ENCODE measurements around the gene ASPSCR1.

GRCh38 chr17:82001571-82002056, 24.2 kb downstream of the ASPSCR1 start:
- no peak for TF ChIP-seq ZNF622 (IDR thresholded peaks at IDR 0.05)
- no peak for TF ChIP-seq ZBED1 (IDR thresholded peaks at IDR 0.05; ENCODE audit: borderline replicate concordance)
- TF ChIP-seq POLR2A (IDR thresholded peaks at IDR 0.05; ENCODE audit: low read depth, low read length) = no peak
- no peak for TF ChIP-seq EZH2 (IDR thresholded peaks at IDR 0.05; ENCODE audit: borderline replicate concordance, control insufficient read depth, low read depth, low read length)
- TF ChIP-seq ZNF207 (IDR thresholded peaks at IDR 0.05; ENCODE audit: borderline replicate concordance) = no peak
- TF ChIP-seq, protein P1, sequence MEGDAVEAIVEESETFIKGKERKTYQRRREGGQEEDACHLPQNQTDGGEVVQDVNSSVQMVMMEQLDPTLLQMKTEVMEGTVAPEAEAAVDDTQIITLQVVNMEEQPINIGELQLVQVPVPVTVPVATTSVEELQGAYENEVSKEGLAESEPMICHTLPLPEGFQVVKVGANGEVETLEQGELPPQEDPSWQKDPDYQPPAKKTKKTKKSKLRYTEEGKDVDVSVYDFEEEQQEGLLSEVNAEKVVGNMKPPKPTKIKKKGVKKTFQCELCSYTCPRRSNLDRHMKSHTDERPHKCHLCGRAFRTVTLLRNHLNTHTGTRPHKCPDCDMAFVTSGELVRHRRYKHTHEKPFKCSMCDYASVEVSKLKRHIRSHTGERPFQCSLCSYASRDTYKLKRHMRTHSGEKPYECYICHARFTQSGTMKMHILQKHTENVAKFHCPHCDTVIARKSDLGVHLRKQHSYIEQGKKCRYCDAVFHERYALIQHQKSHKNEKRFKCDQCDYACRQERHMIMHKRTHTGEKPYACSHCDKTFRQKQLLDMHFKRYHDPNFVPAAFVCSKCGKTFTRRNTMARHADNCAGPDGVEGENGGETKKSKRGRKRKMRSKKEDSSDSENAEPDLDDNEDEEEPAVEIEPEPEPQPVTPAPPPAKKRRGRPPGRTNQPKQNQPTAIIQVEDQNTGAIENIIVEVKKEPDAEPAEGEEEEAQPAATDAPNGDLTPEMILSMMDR (IDR thresholded peaks at IDR 0.05 in 2 of 3, conservative IDR thresholded peaks at IDR 0.05 in 1 of 3; ENCODE audit: control insufficient read depth in 2 of 3, extremely low read depth in 1 of 3, insufficient read depth in 1 of 3, low read depth in 3 of 3, low read length in 3 of 3) = no peak
- TF ChIP-seq BACH1 (IDR thresholded peaks at IDR 0.05; ENCODE audit: borderline replicate concordance) = no peak
- TF ChIP-seq POLR2AphosphoS5 (IDR thresholded peaks at IDR 0.05; ENCODE audit: low read length) = no peak
